Stimulated activated naive CD4-positive, alpha-beta T cell treated with Interleukin-2 at 50 U/mL for 16 hours (primary cell): ENCODE measurements around the gene CRYBB2.
A peak's percentile ranks its signal among the peaks of the same experiment; 100 is the strongest.
"Not testable (repeated sequence)": the region's sequence is repeated elsewhere in the genome, so short reads cannot be mapped to it uniquely, and the experiment has no call there.

Experiments used
- DNase-seq: peaks from one replicate; lab custom pipeline; 2025; lab: John Stamatoyannopoulos, UW

The CRYBB2 gene, protein sequence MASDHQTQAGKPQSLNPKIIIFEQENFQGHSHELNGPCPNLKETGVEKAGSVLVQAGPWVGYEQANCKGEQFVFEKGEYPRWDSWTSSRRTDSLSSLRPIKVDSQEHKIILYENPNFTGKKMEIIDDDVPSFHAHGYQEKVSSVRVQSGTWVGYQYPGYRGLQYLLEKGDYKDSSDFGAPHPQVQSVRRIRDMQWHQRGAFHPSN

GRCh38 chr22:25219211-25219689 is at the start of gene CRYBB2:
TSS of gene CRYBB2 (plus strand) at chr22:25219639. CDS start at chr22:25221430, 1,791 bp downstream.
- DNase-seq = no peak

DNA sequence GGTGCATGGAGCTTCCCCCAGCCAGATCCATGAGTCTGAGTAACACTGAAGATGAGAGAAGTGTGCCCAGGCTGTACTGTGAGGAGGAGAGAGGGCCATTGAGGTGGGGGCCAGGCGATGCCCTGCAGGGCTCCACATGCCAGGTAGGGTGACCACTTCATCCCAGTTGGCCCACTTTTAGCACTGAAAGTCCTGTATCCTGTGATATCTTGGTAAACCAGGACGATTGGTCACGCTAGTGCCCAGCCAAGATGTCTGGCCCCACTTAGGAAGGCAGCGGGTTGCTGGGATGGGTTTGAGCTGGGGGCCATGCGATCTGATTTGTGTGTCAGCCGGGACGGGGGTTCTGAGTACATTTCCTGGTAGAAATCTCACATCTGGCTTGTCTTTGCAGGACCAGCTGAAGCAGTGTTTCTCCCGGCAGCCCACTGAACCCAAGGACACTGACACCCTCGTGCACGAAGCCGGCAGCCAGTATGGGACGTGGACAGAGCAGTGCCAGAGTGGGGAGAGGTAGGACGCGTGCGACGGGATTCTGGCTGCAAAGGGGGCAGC is 48.9 kb upstream of the CRYBB2 start:
- DNase-seq = no peak

GRCh38 chr22:25172153-25172552 is 47.3 kb upstream of the CRYBB2 start:
- peak; percentile 5 for DNase-seq

- no peak for DNase-seq
Measured at GRCh38 chr22:25174156-25174887, 45.1 kb upstream of the CRYBB2 start.

GRCh38 chr22:25174888-25175411 is 44.5 kb upstream of the CRYBB2 start:
- no peak for DNase-seq

DNA sequence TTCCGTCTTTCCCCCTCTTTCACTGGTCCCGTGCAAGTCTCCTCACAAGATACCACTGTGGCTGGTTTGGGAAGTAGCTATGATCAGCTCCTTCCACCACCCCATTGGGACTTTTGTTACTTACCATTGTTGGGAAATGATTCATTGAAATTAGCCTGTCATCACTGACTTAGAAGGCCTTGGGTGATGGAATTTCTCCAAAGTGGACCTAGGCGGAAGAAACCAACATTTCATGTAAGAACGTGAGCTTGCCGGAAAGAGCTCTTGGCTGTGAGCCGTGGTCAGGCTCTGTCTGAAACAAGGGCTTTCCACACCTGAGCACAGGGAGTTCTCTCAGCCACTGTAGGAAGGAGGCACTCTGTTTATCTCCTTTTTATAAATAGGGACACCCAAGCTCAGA is 43.3 kb upstream of the CRYBB2 start:
- no peak for DNase-seq

- no peak for DNase-seq
Measured at GRCh38 chr22:25176799-25177198, 42.6 kb upstream of the CRYBB2 start.

- no peak for DNase-seq
Measured at GRCh38 chr22:25177226-25177625, 42.2 kb upstream of the CRYBB2 start.

DNA sequence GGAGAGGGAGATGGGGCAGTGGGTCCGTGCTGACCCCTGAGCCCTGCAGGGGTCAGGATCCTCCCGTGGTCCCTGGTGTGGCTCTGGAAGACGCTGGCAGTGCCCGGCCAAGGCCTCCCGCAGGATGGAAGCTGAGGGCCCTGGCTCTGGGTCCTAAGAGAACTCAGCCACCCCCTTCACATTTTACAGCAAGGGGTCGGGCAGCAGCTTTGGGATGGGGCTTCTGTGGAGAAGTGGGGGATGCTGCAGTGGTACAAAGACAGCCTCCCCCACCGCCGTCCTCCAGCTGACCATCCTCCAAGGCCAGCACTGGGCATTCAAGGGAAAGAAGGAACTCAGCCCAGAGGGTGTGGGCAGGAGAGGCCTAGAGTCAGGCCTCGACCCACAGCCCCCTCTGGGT is 41.5 kb upstream of the CRYBB2 start:
- DNase-seq = no peak

- DNase-seq = not testable (repeated sequence)
Measured at GRCh38 chr22:25178348-25178747, 41.1 kb upstream of the CRYBB2 start.

- not testable (repeated sequence) for DNase-seq
Measured at GRCh38 chr22:25178869-25179631, 40.4 kb upstream of the CRYBB2 start.

DNA sequence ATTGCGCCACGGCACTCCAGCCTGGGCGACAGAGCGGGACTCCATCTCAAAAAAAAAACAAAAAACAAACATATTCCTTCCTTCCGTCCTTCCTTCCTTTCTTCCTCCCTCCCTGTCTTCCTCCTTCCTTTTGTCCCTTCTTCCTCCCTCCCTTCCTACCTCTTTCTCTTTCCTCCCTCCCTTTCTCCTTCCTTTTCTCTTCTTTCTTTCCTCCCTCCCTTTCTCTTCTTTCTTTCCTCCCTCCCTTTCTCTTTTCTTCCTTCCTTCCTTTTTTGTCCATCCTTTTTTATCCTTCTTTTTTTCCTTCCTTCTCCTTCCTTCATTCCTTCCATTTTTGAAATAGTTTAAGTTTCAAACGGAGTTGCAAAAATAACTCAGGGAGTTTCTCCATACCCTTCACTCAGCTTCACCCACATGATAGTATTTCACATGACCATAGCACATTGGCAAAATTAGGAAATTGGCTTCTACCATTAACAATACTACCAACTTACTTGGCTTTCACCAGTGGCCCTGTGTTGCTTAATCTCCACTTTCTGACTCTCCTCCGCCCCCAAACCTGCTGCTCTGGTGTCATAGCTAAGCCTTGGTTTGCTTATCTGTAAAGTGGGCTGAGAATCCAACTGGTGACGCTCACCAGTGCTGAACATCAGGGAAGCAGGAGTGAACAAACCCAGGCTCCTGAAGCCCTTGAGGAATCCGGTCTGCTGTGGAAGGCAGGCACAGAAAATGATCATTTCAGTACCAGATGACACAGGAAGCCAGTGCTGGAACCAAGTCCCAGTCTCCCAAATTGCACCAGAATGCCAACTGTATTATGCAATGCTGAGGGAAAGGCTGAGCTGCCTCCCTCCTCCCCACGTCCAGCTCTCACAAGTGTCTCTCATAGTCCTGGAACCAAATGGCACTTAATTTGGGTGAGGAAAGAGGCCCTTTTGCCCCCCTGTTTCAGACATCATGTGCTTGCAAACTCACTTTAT is 37.0 kb upstream of the CRYBB2 start:
- DNase-seq = no peak

- no peak for DNase-seq
Measured at GRCh38 chr22:25183949-25184619, 35.4 kb upstream of the CRYBB2 start.

GRCh38 chr22:25186140-25186539 is 33.3 kb upstream of the CRYBB2 start:
- DNase-seq = no peak

- no peak for DNase-seq
Measured at GRCh38 chr22:25187469-25187868, 32.0 kb upstream of the CRYBB2 start.

- no peak for DNase-seq
Measured at GRCh38 chr22:25192406-25192805, 27.0 kb upstream of the CRYBB2 start.

- DNase-seq = no peak
Measured at GRCh38 chr22:25193130-25193529, 26.3 kb upstream of the CRYBB2 start.

DNA sequence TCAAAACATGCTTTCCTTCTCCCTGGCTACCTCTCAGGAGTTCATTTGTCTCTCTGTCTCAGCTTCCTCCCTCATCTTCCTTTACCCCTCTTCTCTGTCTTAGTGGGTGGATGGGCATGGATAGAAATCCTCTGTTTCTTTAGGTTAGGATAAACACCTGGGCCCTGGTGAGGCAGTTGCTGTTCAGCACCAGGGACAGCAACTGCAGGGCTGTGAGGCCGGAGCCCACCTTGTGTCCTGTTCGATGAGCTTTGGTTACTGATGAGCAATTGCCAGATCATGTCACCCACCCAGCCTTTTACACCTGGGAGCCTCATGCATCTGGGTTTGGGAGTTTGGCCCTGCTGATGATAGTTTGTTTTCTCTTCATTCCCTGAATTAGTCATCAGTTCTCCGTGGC is 25.9 kb upstream of the CRYBB2 start:
- no peak for DNase-seq

DNA sequence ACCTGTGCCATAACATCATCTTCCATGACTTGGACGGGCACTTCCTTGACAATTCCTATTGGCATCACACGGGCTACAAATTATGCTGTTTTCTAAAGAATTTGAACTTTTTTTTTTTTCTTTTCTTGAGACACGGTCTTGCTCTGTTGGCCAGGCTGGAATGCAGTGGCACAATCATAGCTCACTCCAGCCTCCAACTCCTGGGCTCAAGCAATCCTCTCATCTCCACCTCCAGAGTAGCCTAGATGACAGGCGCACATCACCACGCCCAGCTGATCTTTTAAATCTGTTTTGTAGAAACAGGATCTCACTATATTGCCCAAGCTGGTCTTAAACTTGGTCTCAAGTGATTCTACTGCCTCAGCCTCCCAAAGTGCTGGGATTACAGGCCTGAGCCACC is 23.1 kb upstream of the CRYBB2 start:
- no peak for DNase-seq

DNA sequence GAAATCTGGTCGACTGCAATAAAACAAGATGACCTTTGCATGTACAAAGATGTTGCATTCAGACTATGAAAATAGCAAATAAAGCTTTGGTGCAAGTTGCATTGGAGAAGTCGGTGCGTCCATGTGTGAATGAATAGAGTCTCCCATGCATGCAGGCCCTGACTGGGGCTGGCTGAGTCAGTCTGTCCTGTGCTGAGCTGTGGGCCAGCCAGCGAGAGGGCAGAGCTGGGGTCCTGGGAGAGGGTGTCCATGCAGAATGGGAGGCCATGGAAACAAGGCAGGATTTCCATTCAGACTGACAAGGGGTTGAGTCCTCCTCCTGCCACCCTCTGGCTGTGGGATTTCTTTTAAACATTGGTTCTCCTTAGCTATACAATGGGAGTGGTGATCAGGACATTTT is 22.1 kb upstream of the CRYBB2 start:
- DNase-seq = no peak
